Stimulated activated CD4-positive, alpha-beta T cell treated with anti-CD3 and anti-CD28 coated beads, Interleukin-15, amount 100 ng/mL, for 1 hour (primary cell): ENCODE data around the gene VKORC1.

Source experiments
- DNase-seq, 2 donors: peaks; one replicate each; pipeline ENCODE4 v3.0.0-alpha.2; 2020; ENCODE audit warnings: low read depth in 1 of 2, low spot score in 1 of 2

VKORC1 gene

GRCh38 chr16:31063843-31064611, 30.6 kb downstream of the VKORC1 start:
- no peak for DNase-seq

- DNase-seq: no peak
Measured at GRCh38 chr16:31063495-31063842, 31.1 kb downstream of the VKORC1 start.

- no peak for DNase-seq
Measured at GRCh38 chr16:31061813-31062440, 32.7 kb downstream of the VKORC1 start.

GRCh38 chr16:31061126-31061812, 33.3 kb downstream of the VKORC1 start:
- no peak for DNase-seq

- DNase-seq: no peak
Measured at GRCh38 chr16:31055613-31056012, 39.0 kb downstream of the VKORC1 start.

- no peak for DNase-seq
Measured at GRCh38 chr16:31052114-31052513, 42.5 kb downstream of the VKORC1 start.

- no peak for DNase-seq
Measured at GRCh38 chr16:31050280-31051030, 44.1 kb downstream of the VKORC1 start.

GRCh38 chr16:31043898-31044481, 50.6 kb downstream of the VKORC1 start:
- DNase-seq: no peak

GRCh38 chr16:31043352-31043751, 51.2 kb downstream of the VKORC1 start:
- no peak for DNase-seq

- DNase-seq: no peak
Measured at GRCh38 chr16:31042866-31043265, 51.7 kb downstream of the VKORC1 start.
